T-helper 1 cell treated with Interleukin-12 subunit alpha and Interleukin-12 subunit beta and Interleukin-4 antibody, amounts not matched to agents 30 μg/mL and 1 μg/mL, for 36 hours (primary cell): ENCODE measurements around the gene AQP2.

Experiments used
- H3K27ac Mint-ChIP-seq: one replicate; pipeline ENCODE4 v1.8.0; 2021; ENCODE audit warnings: mild to moderate bottlenecking, mixed read lengths
- H3K27me3 Mint-ChIP-seq: one replicate; pipeline ENCODE4 v1.8.0; 2021; ENCODE audit warnings: low read depth, mixed read lengths
- H3K36me3 Mint-ChIP-seq: one replicate; pipeline ENCODE4 v1.8.0; 2021; ENCODE audit warnings: low read depth, mixed read lengths
- H3K4me1 Mint-ChIP-seq: one replicate; pipeline ENCODE4 v1.8.0; 2021; ENCODE audit warnings: low read depth, mixed read lengths
- H3K4me3 Mint-ChIP-seq: one replicate; pipeline ENCODE4 v1.8.0; 2021; ENCODE audit warnings: mild to moderate bottlenecking, moderate library complexity, mixed read lengths
- H3K9me3 Mint-ChIP-seq: one replicate; pipeline ENCODE4 v1.8.0; 2021; ENCODE audit warnings: mixed read lengths

The AQP2 gene

DNA sequence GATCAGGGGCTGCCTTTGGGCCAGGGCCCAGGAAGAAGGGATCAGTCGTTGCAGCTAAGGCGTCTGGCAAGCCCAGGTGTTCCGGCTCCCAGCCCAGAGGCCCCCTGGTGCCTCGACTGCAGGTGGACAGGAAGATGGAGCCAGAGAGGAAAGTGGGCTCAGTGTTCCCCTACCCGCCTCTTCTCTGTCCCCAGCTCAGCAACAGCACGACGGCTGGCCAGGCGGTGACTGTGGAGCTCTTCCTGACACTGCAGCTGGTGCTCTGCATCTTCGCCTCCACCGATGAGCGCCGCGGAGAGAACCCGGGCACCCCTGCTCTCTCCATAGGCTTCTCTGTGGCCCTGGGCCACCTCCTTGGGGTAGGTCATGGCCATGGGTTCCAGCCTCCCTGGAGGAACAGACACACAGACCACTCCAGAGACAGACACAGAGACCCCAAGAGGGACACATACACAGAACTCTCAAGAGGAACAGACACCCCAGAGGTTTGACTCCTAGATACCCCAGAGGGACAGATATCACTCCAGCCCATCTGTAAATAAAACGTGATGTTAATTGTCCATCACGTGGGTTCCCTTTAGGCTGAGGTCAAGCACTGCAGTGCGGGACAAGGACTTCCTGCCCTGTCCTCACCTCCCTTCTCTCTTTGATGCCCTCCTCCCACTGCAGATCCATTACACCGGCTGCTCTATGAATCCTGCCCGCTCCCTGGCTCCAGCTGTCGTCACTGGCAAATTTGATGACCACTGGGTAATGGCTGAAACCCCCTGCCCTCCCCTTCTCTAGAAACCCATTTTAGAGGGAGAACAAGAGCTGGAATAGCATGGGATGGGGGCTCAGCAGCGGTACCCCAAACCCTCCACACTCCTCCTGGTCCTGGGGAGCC is 3.7 kb downstream of the AQP2 start:
- Mint-ChIP-seq H3K9me3 (no peaks in the 10 kb centered on the region), H3K27ac (no peak overlapping the region), H3K4me1 (peaks cover 1% of the 10 kb centered on the region), H3K36me3 (no peaks in the 10 kb centered on the region), H3K27me3 (peaks cover 59% of the 10 kb centered on the region), H3K4me3 (no peak overlapping the region)

DNA sequence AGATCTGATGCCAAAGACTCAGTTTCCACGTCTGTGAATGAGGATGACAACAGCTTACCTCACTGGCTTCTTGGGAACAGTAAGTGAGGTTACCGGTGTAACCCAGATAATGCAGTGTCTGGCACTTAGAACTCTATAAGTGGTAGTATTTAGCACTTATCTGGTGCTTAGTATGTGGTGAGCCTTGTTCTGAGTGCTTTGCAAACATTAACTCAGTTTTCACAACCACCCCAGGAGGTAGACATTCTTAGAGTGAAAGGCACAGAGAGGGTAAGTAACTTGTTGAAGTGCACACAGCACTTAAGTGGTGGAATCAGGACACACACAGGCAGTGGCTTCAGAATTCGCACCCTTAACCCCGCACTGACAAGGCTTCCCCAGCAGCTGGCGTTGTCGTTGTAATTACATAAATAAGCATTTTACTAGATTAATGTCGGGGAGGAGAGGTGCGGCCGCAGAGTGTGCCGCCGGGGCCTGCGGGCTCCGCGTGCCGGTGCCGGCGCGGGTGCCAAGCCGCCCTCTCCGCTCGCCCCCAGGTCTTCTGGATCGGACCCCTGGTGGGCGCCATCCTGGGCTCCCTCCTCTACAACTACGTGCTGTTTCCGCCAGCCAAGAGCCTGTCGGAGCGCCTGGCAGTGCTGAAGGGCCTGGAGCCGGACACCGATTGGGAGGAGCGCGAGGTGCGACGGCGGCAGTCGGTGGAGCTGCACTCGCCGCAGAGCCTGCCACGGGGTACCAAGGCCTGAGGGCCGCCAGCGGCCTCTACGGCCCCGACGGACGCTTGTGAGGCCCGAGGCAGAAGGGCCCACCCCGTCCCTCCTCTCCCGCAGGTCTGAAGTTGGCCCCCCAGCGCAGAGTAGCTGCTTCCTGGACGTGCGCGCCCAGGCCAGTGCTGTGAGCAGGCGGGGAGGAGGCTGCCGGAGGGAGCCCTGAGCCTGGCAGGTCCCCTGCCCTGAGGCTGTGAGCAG is 4.6 kb downstream of the AQP2 start:
- no peak overlapping the region for H3K27ac Mint-ChIP-seq
- H3K36me3 Mint-ChIP-seq: no peaks in the 10 kb centered on the region
- peaks cover 1% of the 10 kb centered on the region for H3K4me1 Mint-ChIP-seq
- H3K9me3 Mint-ChIP-seq: no peaks in the 10 kb centered on the region
- no peak overlapping the region for H3K4me3 Mint-ChIP-seq
- peaks cover 69% of the 10 kb centered on the region for H3K27me3 Mint-ChIP-seq

DNA sequence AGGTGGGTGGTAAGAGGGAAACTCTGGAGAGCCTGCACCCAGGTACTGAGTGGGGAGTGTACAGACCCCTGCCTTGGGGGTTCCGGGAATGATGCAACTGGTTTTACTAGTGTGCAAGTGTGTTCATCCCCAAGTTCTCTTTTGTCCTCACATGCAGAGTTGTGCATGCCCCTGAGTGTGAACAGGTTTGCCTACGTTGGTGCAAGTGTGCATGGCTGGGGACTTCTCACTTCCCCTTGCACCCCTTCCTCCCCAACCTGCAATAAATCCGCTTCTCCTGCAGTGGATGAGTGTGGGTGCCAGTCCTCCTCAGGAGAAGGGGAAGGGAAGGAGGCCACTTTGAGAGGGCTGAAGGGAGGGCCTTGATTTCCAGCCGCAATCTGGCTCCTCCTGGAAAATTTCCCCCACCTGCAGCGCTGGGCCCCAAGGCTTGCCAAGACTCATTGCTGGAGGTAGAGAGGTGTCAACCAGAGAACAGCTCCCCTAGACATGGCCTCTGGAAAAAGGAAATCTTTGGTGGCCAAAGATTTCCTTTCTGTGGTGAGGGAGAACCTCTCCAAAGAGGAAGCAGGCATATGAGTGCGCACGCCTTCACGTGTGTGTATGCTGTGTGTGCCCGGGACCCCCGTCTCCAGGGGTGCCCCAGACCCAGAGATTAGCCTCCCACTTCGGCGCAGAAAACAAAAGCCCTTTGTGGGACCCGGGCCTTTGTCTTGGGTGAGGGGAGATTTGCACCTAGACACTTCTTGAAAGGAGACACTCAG is 5.5 kb downstream of the AQP2 start:
- Mint-ChIP-seq H3K27ac (no peak overlapping the region), H3K4me1 (peaks cover 6% of the 10 kb centered on the region), H3K36me3 (no peaks in the 10 kb centered on the region), H3K4me3 (no peak overlapping the region), H3K27me3 (peaks cover 76% of the 10 kb centered on the region), H3K9me3 (no peaks in the 10 kb centered on the region)

DNA sequence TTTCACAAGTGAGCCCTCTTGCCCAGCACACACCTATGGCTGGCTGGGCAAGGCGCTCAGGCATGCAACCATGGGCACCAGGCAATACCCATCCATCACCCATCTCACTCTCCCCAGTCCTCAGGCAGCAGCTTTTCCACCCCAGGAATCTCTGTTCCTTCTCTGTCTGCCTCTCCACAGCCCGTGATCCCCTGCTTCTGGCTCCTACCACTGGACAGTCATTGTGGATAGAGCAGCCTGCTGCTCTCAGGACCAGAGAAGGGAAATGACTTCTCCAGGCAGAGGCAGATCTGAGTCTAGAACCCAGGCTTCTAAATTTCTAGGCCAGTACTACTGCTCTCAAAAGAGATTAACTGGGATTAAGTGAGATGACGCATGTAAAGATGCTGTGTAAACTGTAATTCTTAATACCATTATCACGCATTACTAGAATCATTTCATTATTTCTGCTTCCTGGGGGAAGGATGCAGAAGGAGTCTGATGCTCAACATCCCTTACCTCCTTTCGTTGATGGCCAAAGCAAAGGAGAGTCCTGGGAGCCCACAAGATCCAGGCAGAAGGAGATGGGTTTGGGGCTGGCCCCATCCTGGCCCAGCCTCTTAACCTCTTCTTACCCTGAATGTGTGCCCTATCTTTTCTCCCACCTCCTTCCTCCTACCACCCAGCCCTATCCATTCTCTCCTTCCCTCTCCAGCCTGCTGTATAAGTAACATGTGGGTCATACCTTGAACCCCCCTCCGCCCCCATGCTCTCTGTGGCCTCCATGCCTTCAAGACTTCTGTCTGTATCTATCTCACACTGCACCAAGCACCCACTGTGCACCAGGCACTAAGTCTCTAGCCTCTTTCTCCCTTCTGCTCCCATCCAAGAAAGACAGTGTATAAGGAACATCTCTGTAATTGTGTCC is 6.4 kb downstream of the AQP2 start:
- Mint-ChIP-seq H3K27me3 (peaks cover 76% of the 10 kb centered on the region), H3K36me3 (no peaks in the 10 kb centered on the region), H3K9me3 (no peaks in the 10 kb centered on the region), H3K4me1 (peaks cover 6% of the 10 kb centered on the region), H3K27ac (no peak overlapping the region), H3K4me3 (no peak overlapping the region)

DNA sequence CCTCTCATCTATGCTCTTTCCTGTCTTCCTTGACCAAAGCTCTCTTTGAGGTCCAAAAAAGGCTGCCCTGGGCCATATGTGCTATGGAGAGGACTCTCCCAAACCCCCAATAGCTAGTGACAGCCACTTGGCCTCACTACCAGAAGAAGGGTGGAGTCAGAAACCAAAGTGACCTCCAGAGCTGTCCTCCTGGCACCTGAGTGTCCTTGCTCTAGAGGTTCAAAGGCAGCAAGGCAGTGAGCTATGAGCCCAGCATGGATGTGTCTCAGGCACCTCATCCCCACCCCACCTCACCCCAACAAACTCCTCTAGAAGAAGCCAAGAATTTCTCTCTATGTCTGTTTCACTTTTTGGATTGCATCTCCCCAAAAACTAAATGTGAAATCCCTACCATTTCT is 7.0 kb downstream of the AQP2 start:
- H3K4me1 Mint-ChIP-seq: peaks cover 6% of the 10 kb centered on the region
- H3K27me3 Mint-ChIP-seq: peaks cover 76% of the 10 kb centered on the region
- no peak overlapping the region for H3K27ac Mint-ChIP-seq
- H3K4me3 Mint-ChIP-seq: no peak overlapping the region
- no peaks in the 10 kb centered on the region for H3K36me3 Mint-ChIP-seq
- H3K9me3 Mint-ChIP-seq: no peaks in the 10 kb centered on the region

DNA sequence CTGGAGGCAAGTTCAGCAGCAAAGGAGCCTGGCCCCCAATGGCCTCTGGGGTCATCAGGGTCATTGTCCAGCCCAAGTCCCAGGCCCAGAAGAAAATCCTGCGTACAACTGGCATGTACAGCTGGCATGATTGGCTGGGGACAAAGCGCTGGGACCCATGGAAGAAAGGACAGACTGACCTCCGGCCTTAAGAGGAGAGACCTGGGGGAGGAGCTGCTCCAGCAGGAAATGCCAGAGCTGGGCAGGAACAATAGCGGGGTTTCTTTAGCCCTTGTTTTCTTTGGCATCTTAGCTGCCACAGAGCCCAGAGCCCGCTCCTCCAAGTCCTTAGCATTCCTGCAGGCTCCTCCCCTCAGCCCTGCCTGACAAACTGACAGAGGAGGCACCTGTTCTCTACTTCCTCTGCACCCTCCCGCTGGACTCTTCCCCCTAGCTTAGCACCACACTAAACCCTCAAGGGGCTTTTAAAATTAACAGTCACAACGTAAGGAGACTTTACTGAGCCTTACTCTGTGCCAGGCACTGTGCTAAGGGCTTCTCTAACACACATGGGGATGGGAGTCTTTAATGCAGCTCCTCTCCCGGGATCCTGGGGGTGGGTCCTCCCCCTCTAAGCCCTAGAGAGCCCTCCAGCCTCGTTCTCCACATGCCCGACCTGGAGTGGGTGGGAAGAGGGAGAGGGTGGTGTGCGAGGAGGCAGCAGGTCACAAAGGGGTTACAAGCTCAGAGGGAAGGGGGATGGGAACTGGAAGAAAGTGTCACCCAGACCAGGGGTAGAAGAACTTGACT is 9.3 kb downstream of the AQP2 start:
- Mint-ChIP-seq H3K9me3 (no peaks in the 10 kb centered on the region), H3K4me3 (peak overlapping the region; percentile 8), H3K27ac (no peak overlapping the region), H3K4me1 (peaks cover 5% of the 10 kb centered on the region), H3K27me3 (peaks cover 78% of the 10 kb centered on the region), H3K36me3 (no peaks in the 10 kb centered on the region)

DNA sequence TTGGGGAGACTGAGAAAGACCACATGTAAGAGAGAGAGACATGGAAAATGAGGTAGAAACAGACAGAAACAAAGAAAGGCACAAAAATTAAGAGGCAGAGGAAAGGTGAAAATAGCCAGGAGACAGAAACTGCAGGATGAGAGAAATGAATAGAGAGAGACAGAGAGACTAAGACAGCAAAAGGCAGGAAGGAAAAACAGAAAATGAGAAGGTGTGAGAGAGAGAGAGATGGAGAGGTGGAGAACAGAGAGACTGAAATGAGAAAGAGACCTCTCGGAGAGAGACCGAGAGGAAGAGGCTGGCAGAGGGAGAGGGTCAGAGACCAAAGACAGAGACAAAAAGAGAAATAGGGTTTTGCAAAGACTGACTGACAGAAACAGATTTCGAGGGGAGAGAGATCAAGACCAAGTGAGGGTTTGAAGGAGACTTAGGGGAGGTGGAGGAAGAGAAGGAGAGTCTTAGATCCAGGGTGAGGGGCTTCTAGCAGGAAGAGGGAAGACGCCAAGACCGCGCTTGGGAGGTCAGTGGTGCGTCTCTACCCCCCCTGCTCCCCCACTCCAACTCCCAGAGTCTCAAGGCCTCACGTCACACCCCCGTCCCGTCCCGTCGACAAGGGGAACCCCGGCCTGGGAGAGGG is 10.1 kb downstream of the AQP2 start:
- peaks cover 5% of the 10 kb centered on the region for H3K4me1 Mint-ChIP-seq
- H3K27ac Mint-ChIP-seq: no peak overlapping the region
- H3K27me3 Mint-ChIP-seq: peaks cover 78% of the 10 kb centered on the region
- H3K4me3 Mint-ChIP-seq: peak overlapping the region; percentile 8
- H3K36me3 Mint-ChIP-seq: no peaks in the 10 kb centered on the region
- no peaks in the 10 kb centered on the region for H3K9me3 Mint-ChIP-seq

DNA sequence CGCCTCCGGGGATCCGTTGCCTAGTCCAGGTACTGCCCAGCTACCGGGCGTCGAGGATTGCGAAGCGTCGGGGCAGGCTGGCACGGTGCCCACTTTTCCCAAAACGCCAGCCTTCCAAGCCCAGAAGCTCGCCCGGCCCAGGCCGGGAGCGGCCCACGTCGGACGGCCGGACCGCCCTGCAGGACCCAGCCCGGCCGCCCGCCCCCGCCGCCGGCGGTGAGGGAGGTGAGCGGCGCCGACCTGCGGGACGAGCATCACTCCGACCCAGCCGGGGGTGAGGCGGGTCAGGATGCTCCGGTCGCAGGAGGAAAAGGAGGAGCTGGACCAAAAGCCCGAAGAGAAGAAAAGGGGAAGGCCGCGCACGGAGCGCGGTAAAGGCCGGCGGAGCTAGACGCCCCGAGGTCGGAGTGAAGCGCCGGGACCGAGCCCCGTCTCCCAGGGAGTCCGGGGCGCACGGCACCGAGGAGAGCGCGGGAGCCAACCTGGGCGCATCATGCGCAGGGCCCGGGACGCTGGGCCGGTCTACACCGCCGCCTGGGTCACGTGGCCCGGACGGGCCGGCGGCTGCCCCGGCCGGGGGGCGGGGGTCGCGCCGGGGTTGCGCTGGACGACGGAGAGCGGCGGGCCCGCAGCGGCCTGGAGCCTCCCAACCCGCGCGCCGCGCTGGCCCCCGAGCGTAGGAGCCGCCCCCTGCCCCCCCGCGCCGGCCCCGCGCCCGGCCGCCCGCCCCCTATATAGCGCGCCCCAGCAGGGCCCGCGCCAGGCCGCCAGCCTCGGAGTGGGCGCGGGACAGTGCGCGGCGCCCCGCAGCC is 10.8 kb downstream of the AQP2 start, which contains the start of gene AQP5:
Gene AQP5 (plus strand): TSS at position 762 of the 812 bp plus-strand sequence. CDS start 146 bp downstream, outside the sequence.
- H3K9me3 Mint-ChIP-seq: no peaks in the 10 kb centered on the region
- H3K27me3 Mint-ChIP-seq: peaks cover 79% of the 10 kb centered on the region
- H3K27ac Mint-ChIP-seq: no peak within 1 kb of the TSS
- peaks cover 5% of the 10 kb centered on the region for H3K4me1 Mint-ChIP-seq
- H3K4me3 Mint-ChIP-seq: peak within 1 kb of the TSS; percentile 8
- no peaks in the 10 kb centered on the region for H3K36me3 Mint-ChIP-seq

DNA sequence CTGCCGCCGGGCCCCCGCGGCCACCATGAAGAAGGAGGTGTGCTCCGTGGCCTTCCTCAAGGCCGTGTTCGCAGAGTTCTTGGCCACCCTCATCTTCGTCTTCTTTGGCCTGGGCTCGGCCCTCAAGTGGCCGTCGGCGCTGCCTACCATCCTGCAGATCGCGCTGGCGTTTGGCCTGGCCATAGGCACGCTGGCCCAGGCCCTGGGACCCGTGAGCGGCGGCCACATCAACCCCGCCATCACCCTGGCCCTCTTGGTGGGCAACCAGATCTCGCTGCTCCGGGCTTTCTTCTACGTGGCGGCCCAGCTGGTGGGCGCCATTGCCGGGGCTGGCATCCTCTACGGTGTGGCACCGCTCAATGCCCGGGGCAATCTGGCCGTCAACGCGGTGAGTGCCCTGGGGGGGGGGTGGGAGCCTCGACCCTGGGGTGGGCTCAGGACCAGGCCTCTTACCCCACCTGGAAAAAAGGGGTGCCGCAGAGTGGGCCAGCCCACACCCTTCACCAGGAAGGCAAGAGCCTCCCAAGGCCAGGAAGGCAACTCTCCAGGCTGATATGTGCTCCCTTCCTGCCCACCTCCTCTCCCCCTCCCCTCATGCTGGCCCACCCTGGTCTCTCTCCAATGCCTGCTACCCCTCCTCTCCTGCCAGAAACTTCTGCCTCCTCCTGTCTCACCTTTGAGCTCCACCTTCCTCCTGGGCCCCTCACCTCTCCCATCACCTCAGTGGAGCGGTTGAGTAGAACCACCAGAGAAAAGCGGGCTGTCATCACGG is 11.6 kb downstream of the AQP2 start:
- H3K36me3 Mint-ChIP-seq: no peaks in the 10 kb centered on the region
- H3K4me3 Mint-ChIP-seq: no peak overlapping the region
- no peak overlapping the region for H3K27ac Mint-ChIP-seq
- peaks cover 8% of the 10 kb centered on the region for H3K4me1 Mint-ChIP-seq
- peaks cover 71% of the 10 kb centered on the region for H3K27me3 Mint-ChIP-seq
- H3K9me3 Mint-ChIP-seq: no peaks in the 10 kb centered on the region

DNA sequence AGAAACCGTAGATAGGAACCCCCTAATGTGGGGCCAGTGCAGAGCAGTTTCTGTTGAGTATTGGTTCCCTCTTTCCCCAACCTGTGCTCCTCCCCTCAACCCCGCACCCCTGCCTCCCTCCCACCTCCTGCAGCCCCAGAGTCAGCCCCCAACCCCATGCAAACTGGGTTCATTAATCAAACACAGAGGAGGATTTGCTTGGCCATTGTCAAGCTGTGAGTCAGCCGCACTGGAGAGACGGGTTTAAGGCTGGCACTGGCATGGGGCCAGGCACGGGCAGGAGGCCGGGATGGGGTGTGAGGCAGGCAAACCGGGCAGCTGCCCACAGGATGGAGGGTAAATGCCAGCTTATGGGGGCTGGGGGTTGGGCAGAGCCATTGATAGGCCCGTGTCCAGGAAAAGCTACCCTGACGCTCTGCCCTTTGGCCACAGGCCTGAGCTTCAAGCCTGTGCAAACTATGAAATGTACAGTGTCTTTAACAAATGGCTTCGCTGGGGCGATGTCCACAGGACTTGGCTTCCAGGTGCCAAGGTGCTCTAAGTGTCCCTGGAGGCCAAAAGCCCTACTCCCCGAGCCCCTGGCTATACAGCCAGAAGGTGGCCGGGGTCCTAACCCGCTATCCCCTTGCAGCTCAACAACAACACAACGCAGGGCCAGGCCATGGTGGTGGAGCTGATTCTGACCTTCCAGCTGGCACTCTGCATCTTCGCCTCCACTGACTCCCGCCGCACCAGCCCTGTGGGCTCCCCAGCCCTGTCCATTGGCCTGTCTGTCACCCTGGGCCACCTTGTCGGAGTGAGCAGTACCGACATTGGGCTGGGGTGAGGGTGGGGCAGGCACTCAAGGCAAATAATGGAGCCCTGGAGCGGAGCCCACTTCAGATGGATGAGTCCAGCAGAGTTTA is 12.6 kb downstream of the AQP2 start:
- Mint-ChIP-seq H3K27me3 (peaks cover 62% of the 10 kb centered on the region), H3K27ac (no peak overlapping the region), H3K9me3 (no peaks in the 10 kb centered on the region), H3K4me3 (no peak overlapping the region), H3K36me3 (no peaks in the 10 kb centered on the region), H3K4me1 (peaks cover 9% of the 10 kb centered on the region)
